Ishikawa (cell line): ENCODE measurements around the gene RSKR.

Experiments
- CEBPB ChIP-seq: IDR thresholded peaks from 2 replicates; pipeline ENCODE4 v1.6.1; 2012
- CREB1 ChIP-seq: IDR thresholded peaks from 2 replicates; pipeline ENCODE4 v1.6.1; 2012; ENCODE audit warnings: low read depth
- EGR1 ChIP-seq: IDR thresholded peaks from 2 replicates; pipeline ENCODE4 v1.6.1; 2012
- EP300 ChIP-seq: IDR thresholded peaks from 2 replicates; pipeline ENCODE4 v1.6.1; 2012; ENCODE audit warnings: borderline replicate concordance
- FOXM1 ChIP-seq: IDR thresholded peaks from 2 replicates; pipeline ENCODE4 v1.6.1; 2012; ENCODE audit warnings: low read depth, borderline replicate concordance
- MAX ChIP-seq: IDR thresholded peaks from 2 replicates; pipeline ENCODE4 v1.6.1; 2012
- NFIC ChIP-seq: IDR thresholded peaks from 2 replicates; pipeline ENCODE4 v1.6.1; 2012
- RAD21 ChIP-seq: IDR thresholded peaks from 2 replicates; pipeline ENCODE4 v1.6.1; 2012; ENCODE audit warnings: low read depth
- TAF1 ChIP-seq: IDR thresholded peaks from 2 replicates; pipeline ENCODE4 v1.6.1; 2012; ENCODE audit warnings: low read depth, mild to moderate bottlenecking
- TCF12 ChIP-seq: IDR thresholded peaks from 2 replicates; pipeline ENCODE4 v1.6.1; 2012; ENCODE audit warnings: low read depth
- TEAD4 ChIP-seq: IDR thresholded peaks from 2 replicates; pipeline ENCODE4 v1.6.1; 2012
- USF1 ChIP-seq: IDR thresholded peaks from 2 replicates; pipeline ENCODE4 v1.6.1; 2012
- YY1 ChIP-seq: IDR thresholded peaks from 2 replicates; pipeline ENCODE4 v1.6.1; 2012; ENCODE audit warnings: low read depth
- ZBTB7A ChIP-seq: IDR thresholded peaks from 2 replicates; pipeline ENCODE4 v1.6.1; 2012; ENCODE audit warnings: low read depth
- TF ChIP-seq, protein P1 (sequence below): IDR thresholded peaks from 2 replicates; pipeline ENCODE4 v1.6.1; 2012; ENCODE audit warnings: low read depth, mild to moderate bottlenecking

Gene RSKR

DNA sequence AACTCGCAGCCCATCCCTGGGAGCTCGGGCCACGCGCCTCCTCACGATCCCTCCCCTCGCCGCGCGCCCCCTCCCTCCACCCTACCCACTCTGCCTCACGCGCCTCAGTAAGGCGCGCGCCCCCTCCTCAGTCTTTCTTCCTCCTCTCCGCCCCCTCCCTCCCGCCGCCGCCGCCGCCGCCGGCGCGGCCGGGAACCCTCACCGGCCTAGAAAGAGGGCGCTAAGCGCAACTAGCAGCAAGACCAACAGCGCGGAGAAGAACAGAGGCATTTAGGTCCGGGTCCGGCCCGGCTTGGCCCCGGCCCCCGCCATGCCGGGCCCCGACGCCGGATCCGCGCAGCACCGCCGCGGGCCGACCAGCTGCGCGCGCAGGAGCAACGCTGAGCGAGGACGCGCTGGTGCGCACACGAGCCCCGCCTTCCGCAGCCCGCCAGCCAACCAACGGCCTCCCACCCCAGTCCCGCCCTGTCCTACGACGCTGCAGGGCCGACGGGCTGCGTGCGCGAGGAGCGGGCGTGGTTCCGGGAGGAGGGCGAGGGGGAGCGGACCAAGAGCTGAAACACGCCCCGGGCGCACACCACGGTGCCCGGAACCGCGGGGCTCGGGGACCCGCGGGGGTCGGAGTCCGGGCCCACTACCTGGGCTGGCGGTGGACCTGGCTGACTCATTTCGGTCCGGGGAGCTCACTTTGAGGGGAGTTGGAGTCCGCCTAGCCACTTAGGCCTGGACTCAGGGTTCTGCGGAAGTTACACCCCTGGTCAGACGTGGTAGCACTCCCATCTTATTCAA, 31.0 kb upstream of the RSKR start, which contains the start of gene BLTP2:
BLTP2 (minus strand) TSS at position 372 of the 789 bp plus-strand sequence; CDS start at position 270, 102 bp downstream.
- TF ChIP-seq TCF12: 0 out of 2 replicates have a peak, but pooled peaks have one; percentile 15
- TF ChIP-seq FOXM1: no peak
- TF ChIP-seq TEAD4: no peak; the same call in 1 of the 2 replicates
- TF ChIP-seq TAF1: peak; percentile 52; the same call in 1 of the 2 replicates
- TF ChIP-seq RAD21: no peak
- TF ChIP-seq ZBTB7A: peak; percentile 56; the same call in 1 of the 2 replicates
- 0 out of 2 replicates have a peak, but pooled peaks have one; percentile 17 for TF ChIP-seq USF1
- TF ChIP-seq, protein P1, sequence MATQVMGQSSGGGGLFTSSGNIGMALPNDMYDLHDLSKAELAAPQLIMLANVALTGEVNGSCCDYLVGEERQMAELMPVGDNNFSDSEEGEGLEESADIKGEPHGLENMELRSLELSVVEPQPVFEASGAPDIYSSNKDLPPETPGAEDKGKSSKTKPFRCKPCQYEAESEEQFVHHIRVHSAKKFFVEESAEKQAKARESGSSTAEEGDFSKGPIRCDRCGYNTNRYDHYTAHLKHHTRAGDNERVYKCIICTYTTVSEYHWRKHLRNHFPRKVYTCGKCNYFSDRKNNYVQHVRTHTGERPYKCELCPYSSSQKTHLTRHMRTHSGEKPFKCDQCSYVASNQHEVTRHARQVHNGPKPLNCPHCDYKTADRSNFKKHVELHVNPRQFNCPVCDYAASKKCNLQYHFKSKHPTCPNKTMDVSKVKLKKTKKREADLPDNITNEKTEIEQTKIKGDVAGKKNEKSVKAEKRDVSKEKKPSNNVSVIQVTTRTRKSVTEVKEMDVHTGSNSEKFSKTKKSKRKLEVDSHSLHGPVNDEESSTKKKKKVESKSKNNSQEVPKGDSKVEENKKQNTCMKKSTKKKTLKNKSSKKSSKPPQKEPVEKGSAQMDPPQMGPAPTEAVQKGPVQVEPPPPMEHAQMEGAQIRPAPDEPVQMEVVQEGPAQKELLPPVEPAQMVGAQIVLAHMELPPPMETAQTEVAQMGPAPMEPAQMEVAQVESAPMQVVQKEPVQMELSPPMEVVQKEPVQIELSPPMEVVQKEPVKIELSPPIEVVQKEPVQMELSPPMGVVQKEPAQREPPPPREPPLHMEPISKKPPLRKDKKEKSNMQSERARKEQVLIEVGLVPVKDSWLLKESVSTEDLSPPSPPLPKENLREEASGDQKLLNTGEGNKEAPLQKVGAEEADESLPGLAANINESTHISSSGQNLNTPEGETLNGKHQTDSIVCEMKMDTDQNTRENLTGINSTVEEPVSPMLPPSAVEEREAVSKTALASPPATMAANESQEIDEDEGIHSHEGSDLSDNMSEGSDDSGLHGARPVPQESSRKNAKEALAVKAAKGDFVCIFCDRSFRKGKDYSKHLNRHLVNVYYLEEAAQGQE: no peak
- no peak for TF ChIP-seq EP300
- TF ChIP-seq CEBPB: no peak
- peak; percentile 57 for TF ChIP-seq MAX
- TF ChIP-seq YY1: 0 out of 2 replicates have a peak, but pooled peaks have one; percentile 60

GRCh38 chr17:28643983-28644786, 30.2 kb upstream of the RSKR start:
- TF ChIP-seq TEAD4: peak; percentile 5; the same call in 1 of the 2 replicates
- 0 out of 2 replicates have a peak, but pooled peaks have one; percentile 23 for TF ChIP-seq ZBTB7A
- TF ChIP-seq CREB1: no peak

GRCh38 chr17:28641579-28641978, 27.6 kb upstream of the RSKR start:
- TF ChIP-seq EGR1: no peak
- no peak for TF ChIP-seq MAX
- TF ChIP-seq, protein P1: no peak
- TF ChIP-seq RAD21: no peak
- TF ChIP-seq TCF12: no peak
- no peak for TF ChIP-seq TEAD4
- no peak for TF ChIP-seq TAF1
- TF ChIP-seq ZBTB7A: no peak
- TF ChIP-seq CREB1: no peak
- no peak for TF ChIP-seq YY1
- no peak for TF ChIP-seq CEBPB
- no peak for TF ChIP-seq FOXM1
- TF ChIP-seq USF1: no peak
- no peak for TF ChIP-seq EP300
- TF ChIP-seq NFIC: no peak

DNA sequence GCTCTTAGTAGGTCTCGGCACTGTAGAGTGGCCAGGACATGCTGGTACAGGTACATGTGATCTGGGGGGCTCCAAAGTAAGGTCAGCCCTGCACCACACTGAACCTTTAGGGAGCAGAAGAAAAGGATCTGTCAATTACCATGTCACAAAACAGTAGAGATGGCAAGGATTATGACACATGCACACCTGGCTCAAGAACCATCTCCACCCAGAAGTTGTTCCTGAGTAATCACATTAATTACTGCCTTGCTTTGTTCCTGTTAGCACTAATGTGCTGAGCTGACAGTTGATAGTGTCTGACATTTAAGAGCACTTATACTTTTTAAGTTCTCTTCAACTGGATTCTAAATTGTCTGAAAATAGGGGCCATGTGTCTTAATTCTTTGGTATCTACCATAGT, 21.5 kb upstream of the RSKR start:
- no peak for TF ChIP-seq RAD21
- no peak for TF ChIP-seq TCF12
- no peak for TF ChIP-seq FOXM1
- TF ChIP-seq CEBPB: no peak
- no peak for TF ChIP-seq CREB1
- TF ChIP-seq TAF1: no peak
- no peak for TF ChIP-seq USF1
- TF ChIP-seq EGR1: no peak

- TF ChIP-seq TEAD4: no peak
- no peak for TF ChIP-seq CEBPB
- TF ChIP-seq EP300: no peak
- TF ChIP-seq USF1: no peak
- TF ChIP-seq NFIC: no peak
- no peak for TF ChIP-seq EGR1
- TF ChIP-seq FOXM1: no peak
- TF ChIP-seq YY1: no peak
Measured at GRCh38 chr17:28634206-28634865, 20.4 kb upstream of the RSKR start.
